Endothelial cell of umbilical vein (primary cell): ENCODE data around the gene SOX21.

Experiments
- CTCF ChIP-seq, 2 donors: IDR thresholded peaks; 1 replicate in 1 of 2; 2 replicates in 1 of 2; pipeline ENCODE4 v1.5.1; 2011; ENCODE audit warnings: low read length in 2 of 2, mild to moderate bottlenecking in 2 of 2, moderate library complexity in 2 of 2, control low read depth in 1 of 2, inconsistent platforms in 1 of 2, low read depth in 1 of 2; ENCODE audit not compliant: insufficient read depth in 1 of 2; ENCODE audit errors: extremely low read depth in 1 of 2
- EZH2 ChIP-seq: IDR thresholded peaks from 2 replicates; pipeline ENCODE4 v1.6.1; 2012; ENCODE audit warnings: borderline replicate concordance, low read depth, mild to moderate bottlenecking, moderate library complexity, low read length, inconsistent platforms; ENCODE audit not compliant: severe bottlenecking
- POLR2A ChIP-seq: IDR thresholded peaks from 2 replicates; pipeline ENCODE4 v1.6.1; 2012; ENCODE audit warnings: low read depth, mild to moderate bottlenecking, control low read depth, low read length
- POLR2AphosphoS5 ChIP-seq: IDR thresholded peaks from 2 replicates; pipeline ENCODE4 v1.6.1; 2012; ENCODE audit warnings: low read depth, mild to moderate bottlenecking, control low read depth, low read length, moderate library complexity; ENCODE audit not compliant: insufficient read depth

- TF ChIP-seq CTCF (IDR thresholded peaks at IDR 0.05; ENCODE audit: extremely low read depth in 1 of 2, insufficient read depth in 1 of 2, low read depth in 1 of 2, low read length in 2 of 2) (no peak), POLR2AphosphoS5 (no peak), EZH2 (no peak), POLR2A (no peak)
These were observed 34.5 kb downstream of the SOX21 start for GRCh38 chr13:94677799-94678198.
